ENCODE data around the gene CDC42BPA. TPM values are rescaled to one million over a fixed set of nuclear protein-coding genes. Genes with fewer than 3 reads are reported as not detected.

Gene CDC42BPA
- total RNA-seq, 1 donor from 2014 or later: 95.7 TPM

DNA sequence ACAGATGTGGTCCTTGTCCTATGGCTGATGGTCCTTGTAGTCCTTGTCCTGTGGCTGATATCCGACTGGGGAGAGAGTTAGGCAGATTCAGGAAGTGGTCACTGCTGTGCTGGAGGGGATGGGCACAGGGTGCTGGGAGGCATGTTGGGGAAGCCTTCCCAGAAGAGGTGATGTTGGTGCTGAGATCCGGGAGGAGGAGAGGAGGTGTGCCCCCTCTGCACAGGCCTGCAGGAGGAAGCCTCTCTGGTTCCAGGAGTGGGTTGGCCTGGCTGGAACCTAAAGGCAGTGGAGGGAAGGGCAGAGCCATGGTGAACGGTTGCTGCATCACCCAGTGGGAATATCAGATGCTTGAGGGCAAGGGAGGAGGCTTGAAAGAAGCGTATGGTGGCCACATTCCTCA lies 363.5 kb downstream of the CDC42BPA start:
- H3K4me3 Mint-ChIP-seq (ENCODE audit: unreplicated experiment): no peak overlapping the region

GRCh38 chr1:226954337-226954736 lies 364.0 kb downstream of the CDC42BPA start:
- peaks cover 22% of the 10 kb centered on the region for H3K4me1 Mint-ChIP-seq (ENCODE audit: unreplicated experiment)
- TF ChIP-seq CTCF (IDR thresholded peaks at IDR 0.05): no peak
- no peaks in the 10 kb centered on the region for H3K36me3 Mint-ChIP-seq (ENCODE audit: unreplicated experiment)
- no peak for DNase-seq (ENCODE audit: extremely low spot score, unreplicated experiment)
- H3K27me3 Mint-ChIP-seq (ENCODE audit: unreplicated experiment): no peaks in the 10 kb centered on the region
- peak overlapping the region; percentile 72 for H3K27ac Mint-ChIP-seq (ENCODE audit: unreplicated experiment)
- no peaks in the 10 kb centered on the region for H3K9me3 Mint-ChIP-seq (ENCODE audit: unreplicated experiment)
- H3K4me3 Mint-ChIP-seq (ENCODE audit: unreplicated experiment): no peak overlapping the region

More for the DNA sequence above, 363.5 kb downstream of the CDC42BPA start:
- no peaks in the 10 kb centered on the region for H3K36me3 Mint-ChIP-seq (ENCODE audit: unreplicated experiment)
- H3K27me3 Mint-ChIP-seq (ENCODE audit: unreplicated experiment): no peaks in the 10 kb centered on the region
- no peak for DNase-seq (ENCODE audit: extremely low spot score, unreplicated experiment)
- TF ChIP-seq CTCF (IDR thresholded peaks at IDR 0.05): no peak
- H3K4me1 Mint-ChIP-seq (ENCODE audit: unreplicated experiment): peaks cover 22% of the 10 kb centered on the region
- H3K27ac Mint-ChIP-seq (ENCODE audit: unreplicated experiment): no peak overlapping the region
- H3K9me3 Mint-ChIP-seq (ENCODE audit: unreplicated experiment): no peaks in the 10 kb centered on the region

GRCh38 chr1:226953175-226953800 lies 365.0 kb downstream of the CDC42BPA start:
- TF ChIP-seq CTCF (IDR thresholded peaks at IDR 0.05): no peak
- H3K4me1 Mint-ChIP-seq (ENCODE audit: unreplicated experiment): peaks cover 22% of the 10 kb centered on the region
- peaks cover 2% of the 10 kb centered on the region for H3K36me3 Mint-ChIP-seq (ENCODE audit: unreplicated experiment)
- no peak for DNase-seq (ENCODE audit: extremely low spot score, unreplicated experiment)
- H3K4me3 Mint-ChIP-seq (ENCODE audit: unreplicated experiment): no peak overlapping the region
- H3K27ac Mint-ChIP-seq (ENCODE audit: unreplicated experiment): peak overlapping the region; percentile 72
- peaks cover 2% of the 10 kb centered on the region for H3K9me3 Mint-ChIP-seq (ENCODE audit: unreplicated experiment)
- no peaks in the 10 kb centered on the region for H3K27me3 Mint-ChIP-seq (ENCODE audit: unreplicated experiment)

- Mint-ChIP-seq H3K36me3 (ENCODE audit: unreplicated experiment) (peaks cover 5% of the 10 kb centered on the region), H3K27ac (ENCODE audit: unreplicated experiment) (no peak overlapping the region), H3K4me3 (ENCODE audit: unreplicated experiment) (no peak overlapping the region), H3K27me3 (ENCODE audit: unreplicated experiment) (no peaks in the 10 kb centered on the region), H3K4me1 (ENCODE audit: unreplicated experiment) (peaks cover 22% of the 10 kb centered on the region), H3K9me3 (ENCODE audit: unreplicated experiment) (peaks cover 5% of the 10 kb centered on the region)
- DNase-seq (ENCODE audit: extremely low spot score, unreplicated experiment): no peak
- no peak for TF ChIP-seq CTCF (IDR thresholded peaks at IDR 0.05)
Measured at GRCh38 chr1:226952118-226952441, 366.2 kb downstream of the CDC42BPA start.

- no peak for DNase-seq (ENCODE audit: extremely low spot score, unreplicated experiment)
- TF ChIP-seq CTCF (IDR thresholded peaks at IDR 0.05): no peak
- Mint-ChIP-seq H3K4me1 (ENCODE audit: unreplicated experiment) (peaks cover 22% of the 10 kb centered on the region), H3K9me3 (ENCODE audit: unreplicated experiment) (peaks cover 5% of the 10 kb centered on the region), H3K27ac (ENCODE audit: unreplicated experiment) (no peak overlapping the region), H3K36me3 (ENCODE audit: unreplicated experiment) (peaks cover 5% of the 10 kb centered on the region), H3K27me3 (ENCODE audit: unreplicated experiment) (no peaks in the 10 kb centered on the region), H3K4me3 (ENCODE audit: unreplicated experiment) (no peak overlapping the region)
Measured at GRCh38 chr1:226951286-226952117, 366.8 kb downstream of the CDC42BPA start.

All from osteocyte (in vitro differentiated cells).